Neural cell (in vitro differentiated cells): Measurements from ENCODE around the gene HDAC7.

Experiments used
- CTCF ChIP-seq: fragments of 450-650 bp; IDR thresholded peaks from 2 replicates; pipeline ENCODE4 v1.5.1; 2014; ENCODE audit warnings: antibody characterized with exemption, mild to moderate bottlenecking, moderate library complexity; ENCODE audit not compliant: poor library complexity, severe bottlenecking
- EP300 ChIP-seq: fragments of 450-650 bp; conservative IDR thresholded peaks from 2 replicates; pipeline ENCODE4 v1.6.1; 2014; ENCODE audit warnings: antibody characterized with exemption, mild to moderate bottlenecking, moderate library complexity; ENCODE audit not compliant: poor library complexity, severe bottlenecking
- EZH2 ChIP-seq: fragments of 200-600, 300-800 bp; shearing (Covaris generic), sonication (generic); IDR thresholded peaks from 2 replicates; pipeline ENCODE4 v1.6.1; 2014; ENCODE audit warnings: antibody characterized with exemption, low read length, borderline replicate concordance, mild to moderate bottlenecking; ENCODE audit not compliant: insufficient read depth, poor library complexity, severe bottlenecking
- MXI1 ChIP-seq: fragments of 450-650 bp; conservative IDR thresholded peaks from 2 replicates; pipeline ENCODE4 v1.6.1; 2014; ENCODE audit warnings: antibody characterized with exemption, mild to moderate bottlenecking; ENCODE audit not compliant: poor library complexity, severe bottlenecking
- POLR2AphosphoS5 ChIP-seq: IDR thresholded peaks from 2 replicates; pipeline ENCODE4 v1.6.1; 2012
- RAD21 ChIP-seq: fragments of 450-650 bp; conservative IDR thresholded peaks from 2 replicates; pipeline ENCODE4 v1.6.1; 2014; ENCODE audit warnings: antibody characterized with exemption, mild to moderate bottlenecking, moderate library complexity

- TF ChIP-seq CTCF (no peak), POLR2AphosphoS5 (no peak), RAD21 (no peak), EZH2 (no peak), EP300 (no peak), MXI1 (no peak)
Observed at GRCh38 chr12:47841910-47842309, 22.2 kb upstream of the HDAC7 start.
